PFSK-1 (cell line): ENCODE results near the gene BLOC1S4.

Experiments used
- FOXP2 ChIP-seq: optimal IDR thresholded peaks from 2 replicates; pipeline ENCODE3; 2011; ENCODE audit warnings: borderline replicate concordance, control low read depth, inconsistent platforms; ENCODE audit not compliant: insufficient read depth; ENCODE audit errors: extremely low read length, extremely low read depth
- POLR2AphosphoS5 ChIP-seq: IDR thresholded peaks from 2 replicates; pipeline ENCODE4 v1.6.1; 2012; ENCODE audit warnings: low read depth, mild to moderate bottlenecking, control low read depth, low read length, moderate library complexity
- SIN3A ChIP-seq: IDR thresholded peaks from 2 replicates; pipeline ENCODE4 v1.6.1; 2012; ENCODE audit warnings: mild to moderate bottlenecking, low read length, moderate library complexity, borderline replicate concordance; ENCODE audit not compliant: insufficient read depth
- TAF1 ChIP-seq: IDR thresholded peaks from 2 replicates; pipeline ENCODE4 v1.6.1; 2012; ENCODE audit warnings: low read length, control low read depth, borderline replicate concordance; ENCODE audit not compliant: insufficient read depth
- TF ChIP-seq, protein P1 (sequence below), 2 experiments: IDR thresholded peaks; 2 replicates each; pipeline versions ENCODE4 v1.6.1 to v1.8.0; 2011 to 2012; ENCODE audit warnings: low read depth in 2 of 2, low read length in 2 of 2, control low read depth in 1 of 2, inconsistent platforms in 1 of 2, mild to moderate bottlenecking in 1 of 2, moderate library complexity in 1 of 2; ENCODE audit not compliant: insufficient read depth in 1 of 2

The BLOC1S4 gene

GRCh38 chr4:6724421-6725111 lies 8.6 kb downstream of the BLOC1S4 start:
- TF ChIP-seq TAF1: no peak
- TF ChIP-seq SIN3A: no peak
- TF ChIP-seq, protein P1, sequence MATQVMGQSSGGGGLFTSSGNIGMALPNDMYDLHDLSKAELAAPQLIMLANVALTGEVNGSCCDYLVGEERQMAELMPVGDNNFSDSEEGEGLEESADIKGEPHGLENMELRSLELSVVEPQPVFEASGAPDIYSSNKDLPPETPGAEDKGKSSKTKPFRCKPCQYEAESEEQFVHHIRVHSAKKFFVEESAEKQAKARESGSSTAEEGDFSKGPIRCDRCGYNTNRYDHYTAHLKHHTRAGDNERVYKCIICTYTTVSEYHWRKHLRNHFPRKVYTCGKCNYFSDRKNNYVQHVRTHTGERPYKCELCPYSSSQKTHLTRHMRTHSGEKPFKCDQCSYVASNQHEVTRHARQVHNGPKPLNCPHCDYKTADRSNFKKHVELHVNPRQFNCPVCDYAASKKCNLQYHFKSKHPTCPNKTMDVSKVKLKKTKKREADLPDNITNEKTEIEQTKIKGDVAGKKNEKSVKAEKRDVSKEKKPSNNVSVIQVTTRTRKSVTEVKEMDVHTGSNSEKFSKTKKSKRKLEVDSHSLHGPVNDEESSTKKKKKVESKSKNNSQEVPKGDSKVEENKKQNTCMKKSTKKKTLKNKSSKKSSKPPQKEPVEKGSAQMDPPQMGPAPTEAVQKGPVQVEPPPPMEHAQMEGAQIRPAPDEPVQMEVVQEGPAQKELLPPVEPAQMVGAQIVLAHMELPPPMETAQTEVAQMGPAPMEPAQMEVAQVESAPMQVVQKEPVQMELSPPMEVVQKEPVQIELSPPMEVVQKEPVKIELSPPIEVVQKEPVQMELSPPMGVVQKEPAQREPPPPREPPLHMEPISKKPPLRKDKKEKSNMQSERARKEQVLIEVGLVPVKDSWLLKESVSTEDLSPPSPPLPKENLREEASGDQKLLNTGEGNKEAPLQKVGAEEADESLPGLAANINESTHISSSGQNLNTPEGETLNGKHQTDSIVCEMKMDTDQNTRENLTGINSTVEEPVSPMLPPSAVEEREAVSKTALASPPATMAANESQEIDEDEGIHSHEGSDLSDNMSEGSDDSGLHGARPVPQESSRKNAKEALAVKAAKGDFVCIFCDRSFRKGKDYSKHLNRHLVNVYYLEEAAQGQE (IDR thresholded peaks at IDR 0.05; ENCODE audit: insufficient read depth in 1 of 2, low read depth in 2 of 2, low read length in 2 of 2): no peak
- no peak for TF ChIP-seq POLR2AphosphoS5
- TF ChIP-seq FOXP2: no peak

GRCh38 chr4:6727081-6727942 lies 11.3 kb downstream of the BLOC1S4 start:
- TF ChIP-seq TAF1 (no peak), FOXP2 (no peak), SIN3A (no peak), POLR2AphosphoS5 (no peak)
- TF ChIP-seq, protein P1 (IDR thresholded peaks at IDR 0.05; ENCODE audit: insufficient read depth in 1 of 2, low read depth in 2 of 2, low read length in 2 of 2): no peak

GRCh38 chr4:6727943-6728250 lies 11.9 kb downstream of the BLOC1S4 start:
- TF ChIP-seq FOXP2: no peak
- TF ChIP-seq TAF1: no peak
- TF ChIP-seq SIN3A: no peak
- TF ChIP-seq, protein P1 (IDR thresholded peaks at IDR 0.05; ENCODE audit: insufficient read depth in 1 of 2, low read depth in 2 of 2, low read length in 2 of 2): no peak

GRCh38 chr4:6728320-6729029 lies 12.5 kb downstream of the BLOC1S4 start:
- TF ChIP-seq, protein P1 (IDR thresholded peaks at IDR 0.05; ENCODE audit: insufficient read depth in 1 of 2, low read depth in 2 of 2, low read length in 2 of 2): no peak
- no peak for TF ChIP-seq POLR2AphosphoS5
- TF ChIP-seq TAF1: no peak
- no peak for TF ChIP-seq SIN3A
- TF ChIP-seq FOXP2: no peak
